Activated CD8-positive, alpha-beta memory T cell treated with anti-CD3 and anti-CD28 coated beads, Interleukin-2, amount 50 U/mL, for 4 hours (primary cell): ENCODE measurements around the gene HES5.
A peak's percentile ranks its signal among the peaks of the same experiment; 100 is the strongest.
"Not testable (repeated sequence)": the region's sequence is repeated elsewhere in the genome, so short reads cannot be mapped to it uniquely, and the experiment has no call there.

Experiments
- DNase-seq: peaks from one replicate; pipeline ENCODE4 v3.0.0-alpha.2; 2020

Gene HES5

GRCh38 chr1:2529784-2530512, at the start of gene HES5:
HES5 (minus strand) TSS chr1:2530263; CDS start chr1:2530164, 99 bp downstream.
- no peak for DNase-seq

GRCh38 chr1:2578758-2579118, 48.7 kb upstream of the HES5 start:
- DNase-seq = no peak

- DNase-seq = peak; percentile 45
Observed at GRCh38 chr1:2577565-2578075, 47.6 kb upstream of the HES5 start.

- DNase-seq = no peak
Observed at GRCh38 chr1:2575801-2576663, 46.0 kb upstream of the HES5 start.

GRCh38 chr1:2574350-2574749, 44.3 kb upstream of the HES5 start:
- DNase-seq = no peak

GRCh38 chr1:2573250-2573920, 43.3 kb upstream of the HES5 start:
- no peak for DNase-seq

- DNase-seq = no peak
Observed at GRCh38 chr1:2571348-2571747, 41.3 kb upstream of the HES5 start.

GRCh38 chr1:2570332-2570731, 40.3 kb upstream of the HES5 start:
- no peak for DNase-seq

- not testable (repeated sequence) for DNase-seq
Observed at GRCh38 chr1:2569703-2570102, 39.6 kb upstream of the HES5 start.

- DNase-seq = no peak
Observed at GRCh38 chr1:2569060-2569459, 39.0 kb upstream of the HES5 start.

- not testable (repeated sequence) for DNase-seq
Observed at GRCh38 chr1:2568187-2568816, 38.2 kb upstream of the HES5 start.

- no peak for DNase-seq
Observed at GRCh38 chr1:2567083-2567679, 37.1 kb upstream of the HES5 start.

GRCh38 chr1:2566101-2567045, 36.3 kb upstream of the HES5 start:
- DNase-seq = no peak

GRCh38 chr1:2564815-2565374, 34.8 kb upstream of the HES5 start:
- no peak for DNase-seq

- no peak for DNase-seq
Observed at GRCh38 chr1:2564006-2564814, 34.1 kb upstream of the HES5 start.

GRCh38 chr1:2563205-2563604, 33.1 kb upstream of the HES5 start:
- DNase-seq = no peak

- DNase-seq = no peak
Observed at GRCh38 chr1:2561898-2562895, 32.1 kb upstream of the HES5 start.

GRCh38 chr1:2561446-2561845, 31.4 kb upstream of the HES5 start:
- DNase-seq = no peak
